Hepatocyte (in vitro differentiated cells): ENCODE data around the gene MANF. TPM values are rescaled to one million over a fixed set of nuclear protein-coding genes. Genes with fewer than 3 reads are reported as not detected.
A peak's percentile ranks its signal among the peaks of the same experiment; 100 is the strongest.

ENCODE experiments used
- DNase-seq: peaks from one replicate; pipeline ENCODE4 v3.0.0-alpha.2; 2016; ENCODE audit warnings: low spot score
- H2AFZ ChIP-seq: fragments of 200-600 bp; sonication (generic); 2 replicates; pipeline ENCODE4 v1.6.0; 2016; ENCODE audit warnings: antibody characterized with exemption, mild to moderate bottlenecking
- H3K27ac ChIP-seq: fragments of 200-600 bp; sonication (generic); 2 replicates; pipeline ENCODE4 v1.5.1; 2016; ENCODE audit warnings: mild to moderate bottlenecking
- H3K27me3 ChIP-seq: fragments of 200-600 bp; sonication (generic); 2 replicates; pipeline ENCODE4 v1.6.1; 2016
- H3K36me3 ChIP-seq: fragments of 200-600 bp; sonication (generic); replicated peaks from 2 replicates; pipeline ENCODE4 v1.5.1; 2016; ENCODE audit warnings: low read depth; ENCODE audit not compliant: insufficient read depth
- H3K4me1 ChIP-seq: fragments of 200-600 bp; sonication (generic); 2 replicates; pipeline ENCODE4 v1.5.1; 2016; ENCODE audit warnings: mild to moderate bottlenecking, moderate library complexity; ENCODE audit not compliant: insufficient read depth
- H3K4me2 ChIP-seq: fragments of 200-600 bp; sonication (generic); 2 replicates; pipeline ENCODE4 v1.6.0; 2016
- H3K4me3 ChIP-seq: fragments of 200-600 bp; sonication (generic); 2 replicates; pipeline ENCODE4 v1.5.1; 2016; ENCODE audit warnings: mild to moderate bottlenecking
- H3K79me2 ChIP-seq: fragments of 200-600 bp; sonication (generic); 2 replicates; pipeline ENCODE4 v1.6.0; 2017; ENCODE audit warnings: mild to moderate bottlenecking
- H3K9me2 ChIP-seq: fragments of 200-600 bp; sonication (generic); replicated peaks from 2 replicates; pipeline ENCODE4 v1.6.0; 2017; ENCODE audit warnings: mild to moderate bottlenecking; ENCODE audit not compliant: insufficient read depth
- H3K9me3 ChIP-seq: fragments of 200-600 bp; sonication (generic); 2 replicates; pipeline ENCODE4 v1.5.1; 2016; ENCODE audit warnings: low read depth, mild to moderate bottlenecking
- H4K20me1 ChIP-seq: fragments of 200-600 bp; sonication (generic); 2 replicates; pipeline ENCODE4 v1.6.0; 2016; ENCODE audit warnings: mild to moderate bottlenecking; ENCODE audit not compliant: insufficient read depth, poor library complexity, severe bottlenecking
- CTCF ChIP-seq: fragments of 200-600 bp; sonication (generic); IDR thresholded peaks from 2 replicates; pipeline ENCODE4 v1.5.1; 2016; ENCODE audit warnings: antibody characterized with exemption, mild to moderate bottlenecking; ENCODE audit not compliant: poor library complexity
- EZH2 ChIP-seq: fragments of 200-600 bp; sonication (generic); IDR thresholded peaks from 2 replicates; pipeline ENCODE4 v1.6.1; 2016; ENCODE audit warnings: antibody characterized with exemption, mild to moderate bottlenecking, borderline replicate concordance
- EZH2phosphoT487 ChIP-seq: fragments of 200-600 bp; sonication (generic); IDR thresholded peaks from one replicate; pipeline ENCODE4 v1.6.1; 2018; ENCODE audit warnings: antibody characterized with exemption, mild to moderate bottlenecking, low read depth, moderate library complexity; ENCODE audit not compliant: unreplicated experiment, severe bottlenecking
- WGBS: methylation state at CpG from one replicate; pipeline ENCODE4 v1.1.6; 2016; ENCODE audit warnings: low lambda C conversion rate; ENCODE audit errors: missing lambda C conversion rate; 5-methylcytosine and 5-hydroxymethylcytosine counted together
- polyA plus RNA-seq: library from polyadenylated mRNA; unstranded; fragments of >200 nt; fragmentation: Nextera tagmentation; extraction: Ambion mirVana; gene quantifications from 2 replicates; pipeline ENCODE4 v1.2.1, GENCODE V29; 2016
- total RNA-seq: library from RNA; depleted of rRNA; stranded (reverse); fragments of >200 nt; gene quantifications from 2 replicates; pipeline ENCODE4 v1.2.3, GENCODE V29; 2014

MANF gene
- total and polyA plus RNA-seq, 2 experiments from 2014 or later, result 178 to 225 TPM

- peak overlapping the region; percentile 98 for H3K4me2 ChIP-seq
- TF ChIP-seq EZH2, result no peak
- no peak overlapping the region for H3K27ac ChIP-seq
- peaks cover 49% of the 10 kb centered on the region for H4K20me1 ChIP-seq
- peaks cover 3% of the 10 kb centered on the region for H3K36me3 ChIP-seq
- peaks cover 40% of the 10 kb centered on the region for H3K4me1 ChIP-seq
- no peak for DNase-seq
- H3K27me3 ChIP-seq, result no peaks in the 10 kb centered on the region
- peaks cover 49% of the 10 kb centered on the region for H3K79me2 ChIP-seq
- no peak overlapping the region for H3K4me3 ChIP-seq
- WGBS, result 97% methylated on average over 14 of the region's 14 CpGs
- H2AFZ ChIP-seq, result no peak overlapping the region
- H3K9me2 ChIP-seq, result no peaks in the 10 kb centered on the region
- no peaks in the 10 kb centered on the region for H3K9me3 ChIP-seq
These were observed 8.5 kb downstream of the MANF start for GRCh38 chr3:51393564-51393963.

- Histone ChIP-seq H3K27ac (no peak overlapping the region), H3K79me2 (peaks cover 49% of the 10 kb centered on the region)
These were observed 9.4 kb downstream of the MANF start for GRCh38 chr3:51394541-51394940.

GRCh38 chr3:51395493-51396213 is 10.6 kb downstream of the MANF start:
- Histone ChIP-seq H3K4me1 (peaks cover 30% of the 10 kb centered on the region), H4K20me1 (peaks cover 45% of the 10 kb centered on the region), H3K4me3 (no peak overlapping the region), H3K36me3 (peaks cover 3% of the 10 kb centered on the region), H3K27ac (no peak overlapping the region), H3K9me3 (no peaks in the 10 kb centered on the region), H2AFZ (no peak overlapping the region), H3K4me2 (no peak overlapping the region), H3K79me2 (peaks cover 42% of the 10 kb centered on the region), H3K9me2 (no peaks in the 10 kb centered on the region), H3K27me3 (no peaks in the 10 kb centered on the region)
- TF ChIP-seq EZH2phosphoT487, result no peak
- TF ChIP-seq CTCF, result no peak
- no peak for TF ChIP-seq EZH2
- DNase-seq, result no peak
- WGBS, result 92% methylated on average over 12 of the region's 12 CpGs

More at GRCh38 chr3:51394541-51394940, 9.4 kb downstream of the MANF start:
- H3K4me2 ChIP-seq, result peak overlapping the region; percentile 37
- WGBS, result 98% methylated on average over 5 of the region's 5 CpGs
- H4K20me1 ChIP-seq, result peaks cover 45% of the 10 kb centered on the region
- H3K4me1 ChIP-seq, result peaks cover 38% of the 10 kb centered on the region
- no peaks in the 10 kb centered on the region for H3K27me3 ChIP-seq
- no peak for TF ChIP-seq EZH2
- no peak for TF ChIP-seq CTCF
- no peak for TF ChIP-seq EZH2phosphoT487
- no peaks in the 10 kb centered on the region for H3K9me2 ChIP-seq
- H2AFZ ChIP-seq, result no peak overlapping the region
- no peak for DNase-seq
- peaks cover 3% of the 10 kb centered on the region for H3K36me3 ChIP-seq
- H3K9me3 ChIP-seq, result no peaks in the 10 kb centered on the region
- H3K4me3 ChIP-seq, result no peak overlapping the region

GRCh38 chr3:51396401-51396800 is 11.3 kb downstream of the MANF start:
- H3K9me3 ChIP-seq, result no peaks in the 10 kb centered on the region
- H2AFZ ChIP-seq, result no peak overlapping the region
- peaks cover 42% of the 10 kb centered on the region for H3K79me2 ChIP-seq
- H4K20me1 ChIP-seq, result peaks cover 45% of the 10 kb centered on the region
- WGBS, result 100% methylated on average over 1 of the region's 1 CpG
- H3K4me3 ChIP-seq, result no peak overlapping the region
- no peak overlapping the region for H3K27ac ChIP-seq
- no peak overlapping the region for H3K4me2 ChIP-seq
- no peak for DNase-seq
- H3K9me2 ChIP-seq, result no peaks in the 10 kb centered on the region
- TF ChIP-seq EZH2phosphoT487 (no peak), EZH2 (no peak), CTCF (no peak)
- no peaks in the 10 kb centered on the region for H3K27me3 ChIP-seq
- H3K36me3 ChIP-seq, result peaks cover 3% of the 10 kb centered on the region
- peaks cover 29% of the 10 kb centered on the region for H3K4me1 ChIP-seq
